Measurements from ENCODE around the gene YBX1.
"Not testable (repeated sequence)": the region's sequence is repeated elsewhere in the genome, so short reads cannot be mapped to it uniquely, and the experiment has no call there.

The YBX1 gene

GRCh38 chr1:42742141-42742540, 59.9 kb downstream of the YBX1 start:
- intact Hi-C loops (cut with micrococcal nuclease) = no loop called here
- no peaks in the 10 kb centered on the region for H3K9me3 Mint-ChIP-seq

GRCh38 chr1:42742617-42743316, 60.5 kb downstream of the YBX1 start:
- H3K4me3 Mint-ChIP-seq = no peak overlapping the region
- no peak overlapping the region for H3K27ac Mint-ChIP-seq
- peaks cover 14% of the 10 kb centered on the region for H3K4me1 Mint-ChIP-seq (ENCODE audit: low read depth)
- peaks cover 26% of the 10 kb centered on the region for H3K36me3 Mint-ChIP-seq (ENCODE audit: low read depth)
- intact Hi-C loops (cut with micrococcal nuclease) = no loop called here
- no peaks in the 10 kb centered on the region for H3K27me3 Mint-ChIP-seq
- no peaks in the 10 kb centered on the region for H3K9me3 Mint-ChIP-seq

More at GRCh38 chr1:42742141-42742540, 59.9 kb downstream of the YBX1 start:
- Mint-ChIP-seq H3K27me3 (no peaks in the 10 kb centered on the region), H3K36me3 (ENCODE audit: low read depth) (peaks cover 21% of the 10 kb centered on the region), H3K4me1 (ENCODE audit: low read depth) (peaks cover 19% of the 10 kb centered on the region), H3K27ac (no peak overlapping the region), H3K4me3 (no peak overlapping the region)

- H3K9me3 Mint-ChIP-seq = no peaks in the 10 kb centered on the region
- H3K4me3 Mint-ChIP-seq = no peak overlapping the region
- H3K4me1 Mint-ChIP-seq (ENCODE audit: low read depth) = peaks cover 15% of the 10 kb centered on the region
- H3K27ac Mint-ChIP-seq = no peak overlapping the region
- intact Hi-C loops (cut with micrococcal nuclease) = no loop called here
- no peaks in the 10 kb centered on the region for H3K27me3 Mint-ChIP-seq
- peaks cover 33% of the 10 kb centered on the region for H3K36me3 Mint-ChIP-seq (ENCODE audit: low read depth)
These were observed 61.3 kb downstream of the YBX1 start for GRCh38 chr1:42743317-42744147.

GRCh38 chr1:42744148-42744413, 61.9 kb downstream of the YBX1 start:
- Mint-ChIP-seq H3K27ac (no peak overlapping the region), H3K9me3 (no peaks in the 10 kb centered on the region), H3K36me3 (ENCODE audit: low read depth) (peaks cover 35% of the 10 kb centered on the region), H3K27me3 (no peaks in the 10 kb centered on the region), H3K4me1 (ENCODE audit: low read depth) (peaks cover 18% of the 10 kb centered on the region), H3K4me3 (no peak overlapping the region)
- intact Hi-C loops (cut with micrococcal nuclease) = no loop called here

GRCh38 chr1:42745851-42746250, 63.6 kb downstream of the YBX1 start:
- no peaks in the 10 kb centered on the region for H3K27me3 Mint-ChIP-seq
- H3K27ac Mint-ChIP-seq = no peak overlapping the region
- peaks cover 27% of the 10 kb centered on the region for H3K4me1 Mint-ChIP-seq (ENCODE audit: low read depth)
- H3K4me3 Mint-ChIP-seq = no peak overlapping the region
- no peaks in the 10 kb centered on the region for H3K9me3 Mint-ChIP-seq
- peaks cover 48% of the 10 kb centered on the region for H3K36me3 Mint-ChIP-seq (ENCODE audit: low read depth)
- intact Hi-C loops (cut with micrococcal nuclease) = no loop called here

- peaks cover 2% of the 10 kb centered on the region for H3K9me3 Mint-ChIP-seq
- H3K4me3 Mint-ChIP-seq = no peak overlapping the region
- peaks cover 27% of the 10 kb centered on the region for H3K4me1 Mint-ChIP-seq (ENCODE audit: low read depth)
- no peak overlapping the region for H3K27ac Mint-ChIP-seq
- peaks cover 51% of the 10 kb centered on the region for H3K36me3 Mint-ChIP-seq (ENCODE audit: low read depth)
- no peaks in the 10 kb centered on the region for H3K27me3 Mint-ChIP-seq
- intact Hi-C loops (cut with micrococcal nuclease) = loop anchor here (1.0 kb wide), 1 partner anchor 168 kb away; no protein-coding TSS in a partner anchor
These were observed 64.4 kb downstream of the YBX1 start for GRCh38 chr1:42746436-42747105.

- Mint-ChIP-seq H3K4me3 (no peak overlapping the region), H3K27me3 (no peaks in the 10 kb centered on the region), H3K27ac (no peak overlapping the region), H3K9me3 (peaks cover 7% of the 10 kb centered on the region), H3K36me3 (ENCODE audit: low read depth) (peaks cover 57% of the 10 kb centered on the region), H3K4me1 (ENCODE audit: low read depth) (peaks cover 28% of the 10 kb centered on the region)
- intact Hi-C loops (cut with micrococcal nuclease) = loop anchor here (1.0 kb wide), 1 partner anchor 169 kb away; no protein-coding TSS in a partner anchor
These were observed 64.9 kb downstream of the YBX1 start for GRCh38 chr1:42747125-42747524.

- H3K36me3 Mint-ChIP-seq (ENCODE audit: low read depth) = peaks cover 64% of the 10 kb centered on the region
- peaks cover 8% of the 10 kb centered on the region for H3K9me3 Mint-ChIP-seq
- H3K27me3 Mint-ChIP-seq = no peaks in the 10 kb centered on the region
- peaks cover 31% of the 10 kb centered on the region for H3K4me1 Mint-ChIP-seq (ENCODE audit: low read depth)
- intact Hi-C loops (cut with micrococcal nuclease) = no loop called here
- peak overlapping the region; percentile 79 for H3K27ac Mint-ChIP-seq
- H3K4me3 Mint-ChIP-seq = no peak overlapping the region
These were observed 65.8 kb downstream of the YBX1 start for GRCh38 chr1:42748021-42748420.

- peaks cover 71% of the 10 kb centered on the region for H3K36me3 Mint-ChIP-seq (ENCODE audit: low read depth)
- peaks cover 32% of the 10 kb centered on the region for H3K4me1 Mint-ChIP-seq (ENCODE audit: low read depth)
- H3K4me3 Mint-ChIP-seq = peak overlapping the region; percentile 38
These were observed 66.5 kb downstream of the YBX1 start for GRCh38 chr1:42748461-42749410.

GRCh38 chr1:42750041-42750440, 67.8 kb downstream of the YBX1 start:
- Mint-ChIP-seq H3K4me3 (no peak overlapping the region), H3K9me3 (peaks cover 8% of the 10 kb centered on the region), H3K27ac (peak overlapping the region; percentile 79)

More at GRCh38 chr1:42748461-42749410, 66.5 kb downstream of the YBX1 start:
- Mint-ChIP-seq H3K27ac (peak overlapping the region; percentile 79), H3K9me3 (peaks cover 8% of the 10 kb centered on the region), H3K27me3 (no peaks in the 10 kb centered on the region)
- intact Hi-C loops (cut with micrococcal nuclease) = no loop called here

GRCh38 chr1:42751511-42752070, 69.4 kb downstream of the YBX1 start:
- Mint-ChIP-seq H3K4me1 (ENCODE audit: low read depth) (peaks cover 38% of the 10 kb centered on the region), H3K36me3 (ENCODE audit: low read depth) (peaks cover 84% of the 10 kb centered on the region)
- H3K27me3 Mint-ChIP-seq; H3K9me3 Mint-ChIP-seq; H3K4me3 Mint-ChIP-seq; H3K27ac Mint-ChIP-seq; intact Hi-C loops (cut with micrococcal nuclease): not testable (repeated sequence)

More at GRCh38 chr1:42750041-42750440, 67.8 kb downstream of the YBX1 start:
- no peaks in the 10 kb centered on the region for H3K27me3 Mint-ChIP-seq
- intact Hi-C loops (cut with micrococcal nuclease) = no loop called here
- H3K4me1 Mint-ChIP-seq (ENCODE audit: low read depth) = peaks cover 38% of the 10 kb centered on the region
- H3K36me3 Mint-ChIP-seq (ENCODE audit: low read depth) = peaks cover 84% of the 10 kb centered on the region

- Mint-ChIP-seq H3K9me3 (peaks cover 8% of the 10 kb centered on the region), H3K4me1 (ENCODE audit: low read depth) (peaks cover 43% of the 10 kb centered on the region), H3K36me3 (ENCODE audit: low read depth) (peaks cover 84% of the 10 kb centered on the region), H3K27me3 (no peaks in the 10 kb centered on the region), H3K27ac (no peak overlapping the region), H3K4me3 (no peak overlapping the region)
- intact Hi-C loops (cut with micrococcal nuclease) = no loop called here
These were observed 70.1 kb downstream of the YBX1 start for GRCh38 chr1:42752284-42752683.

GRCh38 chr1:42753070-42753469, 70.9 kb downstream of the YBX1 start:
- peaks cover 85% of the 10 kb centered on the region for H3K36me3 Mint-ChIP-seq (ENCODE audit: low read depth)
- peaks cover 39% of the 10 kb centered on the region for H3K4me1 Mint-ChIP-seq (ENCODE audit: low read depth)
- H3K27ac Mint-ChIP-seq = no peak overlapping the region
- no peak overlapping the region for H3K4me3 Mint-ChIP-seq
- H3K27me3 Mint-ChIP-seq = no peaks in the 10 kb centered on the region
- H3K9me3 Mint-ChIP-seq = peaks cover 8% of the 10 kb centered on the region
- intact Hi-C loops (cut with micrococcal nuclease) = no loop called here

All from dendritic cell treated with granulocyte-macrophage colony-stimulating factor and Interleukin-4, amounts not matched to agents 40 ng/mL and 50 ng/mL, for 4 days (primary cell).